Neural cell (in vitro differentiated cells): ENCODE data around the gene TRMT11.

Experiments
- CTCF ChIP-seq: fragments of 450-650 bp; IDR thresholded peaks from 2 replicates; pipeline ENCODE4 v1.5.1; 2014; ENCODE audit warnings: antibody characterized with exemption, mild to moderate bottlenecking, moderate library complexity; ENCODE audit not compliant: poor library complexity, severe bottlenecking
- EP300 ChIP-seq: fragments of 450-650 bp; conservative IDR thresholded peaks from 2 replicates; pipeline ENCODE4 v1.6.1; 2014; ENCODE audit warnings: antibody characterized with exemption, mild to moderate bottlenecking, moderate library complexity; ENCODE audit not compliant: poor library complexity, severe bottlenecking
- RAD21 ChIP-seq: fragments of 450-650 bp; conservative IDR thresholded peaks from 2 replicates; pipeline ENCODE4 v1.6.1; 2014; ENCODE audit warnings: antibody characterized with exemption, mild to moderate bottlenecking, moderate library complexity
- REST ChIP-seq: IDR thresholded peaks from 2 replicates; pipeline ENCODE4 v1.6.1; 2012; ENCODE audit warnings: borderline replicate concordance
- SMC3 ChIP-seq: fragments of 450-650 bp; conservative IDR thresholded peaks from 2 replicates; pipeline ENCODE4 v1.6.1; 2014; ENCODE audit warnings: antibody characterized with exemption, mild to moderate bottlenecking, moderate library complexity; ENCODE audit not compliant: poor library complexity
- TAF1 ChIP-seq: IDR thresholded peaks from 2 replicates; pipeline ENCODE4 v1.6.1; 2012; ENCODE audit warnings: low read depth

GRCh38 chr6:126030045-126030444, 43.7 kb downstream of the TRMT11 start:
- TF ChIP-seq CTCF (no peak), EP300 (no peak), SMC3 (no peak), RAD21 (no peak), TAF1 (no peak), REST (no peak)
